GM19193 (cell line): ENCODE measurements around the gene DDX56.

ENCODE experiments used
- POLR2A ChIP-seq: IDR thresholded peaks from 4 replicates; pipeline ENCODE4 v1.6.1; 2011; ENCODE audit not compliant: insufficient read depth, insufficient read length; ENCODE audit errors: extremely low read depth

Gene DDX56, protein sequence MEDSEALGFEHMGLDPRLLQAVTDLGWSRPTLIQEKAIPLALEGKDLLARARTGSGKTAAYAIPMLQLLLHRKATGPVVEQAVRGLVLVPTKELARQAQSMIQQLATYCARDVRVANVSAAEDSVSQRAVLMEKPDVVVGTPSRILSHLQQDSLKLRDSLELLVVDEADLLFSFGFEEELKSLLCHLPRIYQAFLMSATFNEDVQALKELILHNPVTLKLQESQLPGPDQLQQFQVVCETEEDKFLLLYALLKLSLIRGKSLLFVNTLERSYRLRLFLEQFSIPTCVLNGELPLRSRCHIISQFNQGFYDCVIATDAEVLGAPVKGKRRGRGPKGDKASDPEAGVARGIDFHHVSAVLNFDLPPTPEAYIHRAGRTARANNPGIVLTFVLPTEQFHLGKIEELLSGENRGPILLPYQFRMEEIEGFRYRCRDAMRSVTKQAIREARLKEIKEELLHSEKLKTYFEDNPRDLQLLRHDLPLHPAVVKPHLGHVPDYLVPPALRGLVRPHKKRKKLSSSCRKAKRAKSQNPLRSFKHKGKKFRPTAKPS

DNA sequence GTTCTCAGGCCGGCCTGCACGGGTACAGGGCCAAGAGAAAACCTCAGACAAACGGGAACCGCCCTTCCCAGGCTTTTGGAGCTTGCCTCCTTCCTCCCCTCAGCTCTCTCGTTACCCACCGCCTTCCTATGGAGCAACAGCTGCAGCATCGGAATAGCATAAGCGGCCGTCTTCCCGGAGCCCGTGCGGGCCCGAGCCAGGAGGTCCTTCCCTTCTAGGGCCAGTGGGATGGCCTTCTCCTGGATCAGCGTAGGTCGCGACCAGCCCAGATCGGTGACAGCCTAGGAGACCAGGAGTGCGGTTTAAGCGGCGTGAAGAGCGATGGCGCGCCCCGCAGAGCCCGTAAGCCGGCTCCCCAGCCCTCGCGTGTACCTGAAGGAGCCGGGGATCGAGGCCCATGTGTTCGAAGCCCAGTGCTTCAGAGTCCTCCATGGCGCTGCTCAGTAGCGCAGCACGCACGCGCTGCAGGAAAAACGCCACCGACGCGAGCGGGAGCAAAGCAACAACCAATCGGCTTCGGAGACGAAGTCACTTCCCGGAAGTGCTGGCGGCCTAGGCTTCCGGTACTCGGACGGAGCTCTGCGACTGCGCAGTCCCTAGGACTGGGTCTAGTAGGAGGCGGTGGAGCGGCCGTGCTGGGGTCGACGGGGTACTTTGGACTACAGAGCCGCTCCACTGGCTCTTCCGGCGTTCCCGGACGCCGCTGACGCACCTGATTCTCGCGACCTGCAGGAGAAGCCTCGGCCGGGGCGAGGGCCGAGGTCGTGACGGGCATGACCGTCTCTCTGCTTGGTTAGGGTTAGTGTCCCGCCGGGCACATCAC lies at the start of gene DDX56:
Gene DDX56 (minus strand): TSS at position 445 of the 823 bp plus-strand sequence. CDS start 13 bp downstream, at position 432.
- peak; percentile 98 for TF ChIP-seq POLR2A

DNA sequence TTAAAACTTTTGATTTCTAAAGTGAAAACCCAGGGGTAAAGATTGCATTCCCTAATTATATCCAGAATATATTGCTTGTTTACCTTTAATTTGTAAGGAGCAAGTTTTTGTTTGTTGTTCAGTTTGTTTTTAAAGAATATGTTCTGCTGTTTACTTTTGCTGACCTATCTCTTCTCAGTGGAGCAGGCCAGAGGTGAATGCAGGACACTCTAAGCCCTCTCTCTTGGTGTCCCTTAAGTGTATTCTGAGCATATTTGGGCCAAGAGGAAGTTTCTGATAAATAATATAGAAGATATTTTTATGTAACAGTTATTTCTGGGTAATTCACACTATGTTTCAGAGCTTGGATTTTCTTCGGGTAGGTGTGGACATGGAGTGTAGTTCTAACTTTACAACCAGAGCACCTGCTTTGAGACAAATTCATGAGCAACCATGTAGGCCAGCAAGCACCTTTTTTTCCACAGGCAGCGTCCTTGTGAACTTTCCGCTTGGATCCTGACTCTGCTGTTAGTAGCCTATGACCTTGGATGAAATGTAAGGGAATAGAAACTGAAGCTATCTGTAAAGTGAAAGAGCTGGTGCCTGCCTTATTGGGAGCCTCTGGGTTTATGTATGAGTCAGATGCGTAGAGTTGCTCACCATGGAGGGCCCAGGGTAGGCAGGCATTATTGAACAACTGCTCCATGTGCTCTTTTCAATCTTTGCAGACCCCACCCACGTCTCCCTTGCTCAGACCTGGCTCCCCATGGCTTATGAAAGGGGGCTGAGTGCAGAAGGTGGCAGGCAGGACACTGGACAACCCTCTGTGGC lies 48.8 kb upstream of the DDX56 start:
- peak; percentile 22 for TF ChIP-seq POLR2A

DNA sequence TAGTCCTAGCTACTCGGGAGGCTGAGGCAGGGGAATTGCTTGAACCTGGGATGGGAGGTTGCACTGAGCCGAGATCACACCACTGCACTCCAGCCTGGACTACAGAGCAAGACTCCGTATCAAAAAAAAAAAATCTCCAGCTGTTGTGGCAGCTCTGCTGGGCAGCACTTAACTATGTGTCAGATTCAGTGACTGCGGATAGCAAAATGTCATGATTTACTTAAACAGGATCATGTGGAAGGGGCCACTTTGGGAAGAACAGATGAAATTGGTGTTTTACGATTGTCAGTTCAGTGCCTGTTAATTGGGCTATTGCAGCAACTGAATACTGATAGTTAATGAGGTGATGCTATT lies 48.0 kb upstream of the DDX56 start:
- no peak for TF ChIP-seq POLR2A

DNA sequence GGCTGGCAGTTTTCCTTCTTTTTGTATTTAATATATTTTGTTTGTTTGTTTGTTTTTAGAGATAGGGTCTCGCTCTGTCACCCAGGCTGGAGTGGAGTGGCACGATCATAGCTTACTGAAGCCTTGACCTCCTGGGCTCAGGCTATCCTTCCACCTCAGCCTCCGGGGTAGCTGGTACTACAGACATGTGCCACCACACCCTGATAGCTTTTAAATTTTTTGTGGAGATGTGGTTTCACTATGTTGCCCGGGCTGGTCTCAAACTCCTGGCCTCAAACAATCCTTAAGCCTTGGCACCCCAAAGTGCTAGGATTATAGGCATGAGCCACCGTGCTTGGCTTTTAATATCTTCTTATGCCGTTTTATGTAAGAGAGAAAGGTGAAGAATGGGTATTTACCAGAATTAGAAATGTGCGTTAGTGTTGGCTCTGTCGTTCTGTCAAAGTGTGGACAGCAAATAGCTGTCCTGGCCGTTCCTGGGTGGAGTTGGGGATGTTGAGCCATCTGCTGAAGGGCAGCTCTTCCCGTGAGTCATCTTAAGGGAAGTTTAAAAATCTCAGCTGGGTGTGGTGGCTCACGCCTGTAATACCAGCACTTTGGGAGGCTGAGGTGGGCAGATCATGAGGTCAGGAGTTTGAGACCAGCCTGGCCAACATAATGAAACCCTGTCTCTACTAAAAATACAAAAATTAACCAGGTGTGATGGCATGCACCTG lies 47.5 kb upstream of the DDX56 start:
- TF ChIP-seq POLR2A, result no peak

DNA sequence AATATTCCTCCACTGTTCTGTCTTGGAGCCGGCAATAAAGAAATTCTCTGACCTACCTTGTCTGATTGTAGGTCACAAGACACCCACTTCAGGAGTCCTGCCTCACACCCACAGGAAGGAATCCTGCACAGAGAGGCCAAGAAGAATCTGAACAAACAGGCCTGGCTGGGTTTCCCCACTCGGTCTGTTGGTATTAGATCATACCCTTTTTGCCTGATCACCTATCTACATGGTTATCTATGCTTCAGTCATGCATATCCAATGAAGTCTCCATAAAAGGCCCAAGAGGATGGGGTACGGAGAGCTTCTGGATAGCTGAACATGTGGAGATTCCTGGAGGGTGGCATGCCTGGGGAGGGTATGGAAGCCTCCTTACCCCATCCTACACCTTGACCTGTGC lies 45.0 kb upstream of the DDX56 start:
- TF ChIP-seq POLR2A, result no peak

DNA sequence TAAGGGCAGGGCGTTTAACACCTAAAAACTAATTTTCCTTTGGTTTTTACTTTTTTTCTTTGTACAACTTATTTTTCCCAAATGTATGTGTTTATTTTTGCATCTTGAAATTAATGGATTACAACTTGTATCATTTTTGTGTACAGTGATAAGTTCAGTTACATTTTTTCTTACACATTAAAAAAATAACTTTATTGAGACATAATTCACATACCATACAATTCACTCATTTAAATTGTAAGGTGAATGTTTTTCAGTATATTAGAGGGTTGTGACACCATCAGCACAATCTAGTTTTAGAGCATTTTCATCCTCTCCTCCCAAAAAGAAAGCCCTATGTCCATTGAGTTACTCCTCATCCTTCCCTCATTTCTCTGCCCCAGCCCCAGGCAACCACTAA lies 44.3 kb upstream of the DDX56 start:
- TF ChIP-seq POLR2A, result no peak

DNA sequence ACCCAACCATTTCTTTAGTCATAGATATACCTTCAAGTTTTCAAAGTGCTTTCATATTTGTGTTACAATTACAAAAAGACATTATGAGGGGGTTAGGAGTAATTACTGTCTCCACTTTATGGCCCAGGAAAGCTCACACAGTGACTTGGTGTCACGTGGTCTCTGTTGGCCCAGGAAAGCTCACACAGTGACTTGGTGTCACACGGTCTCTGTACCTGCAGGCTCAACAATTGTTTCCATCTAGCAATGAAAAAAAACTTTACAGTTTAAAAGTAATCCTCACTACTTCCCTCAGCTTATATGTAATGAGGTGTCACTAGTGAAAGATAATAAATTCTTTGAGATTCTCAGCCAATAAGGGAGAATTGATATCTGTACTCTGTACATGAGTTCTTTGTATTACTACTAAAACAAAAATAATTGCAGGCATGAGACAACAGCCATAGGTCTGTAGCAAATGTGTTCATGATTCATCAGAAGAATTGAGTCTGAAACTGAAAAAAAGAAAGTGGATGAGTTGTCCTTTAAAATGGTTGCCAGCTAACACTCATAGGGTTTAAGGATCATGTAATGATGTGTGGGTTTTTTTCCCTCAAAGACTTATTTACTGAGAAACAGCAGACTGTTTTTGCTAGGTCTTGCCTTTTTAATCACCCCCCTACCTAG lies 43.6 kb upstream of the DDX56 start:
- no peak for TF ChIP-seq POLR2A

DNA sequence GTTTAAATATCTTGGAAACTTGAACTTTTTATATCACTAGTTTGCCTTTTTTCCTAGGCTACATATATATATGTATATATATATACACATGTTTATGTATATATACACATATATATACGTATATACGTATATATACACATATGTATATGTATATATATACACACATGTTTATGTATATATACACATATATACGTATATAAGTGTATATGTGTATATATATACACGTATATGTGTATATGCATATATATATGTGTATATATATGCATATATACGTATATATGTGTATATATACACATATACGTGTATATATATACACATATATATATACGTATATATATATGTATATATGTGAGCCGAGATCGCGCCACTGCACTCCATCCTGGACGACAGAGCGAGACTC lies 42.8 kb upstream of the DDX56 start:
- no peak for TF ChIP-seq POLR2A

DNA sequence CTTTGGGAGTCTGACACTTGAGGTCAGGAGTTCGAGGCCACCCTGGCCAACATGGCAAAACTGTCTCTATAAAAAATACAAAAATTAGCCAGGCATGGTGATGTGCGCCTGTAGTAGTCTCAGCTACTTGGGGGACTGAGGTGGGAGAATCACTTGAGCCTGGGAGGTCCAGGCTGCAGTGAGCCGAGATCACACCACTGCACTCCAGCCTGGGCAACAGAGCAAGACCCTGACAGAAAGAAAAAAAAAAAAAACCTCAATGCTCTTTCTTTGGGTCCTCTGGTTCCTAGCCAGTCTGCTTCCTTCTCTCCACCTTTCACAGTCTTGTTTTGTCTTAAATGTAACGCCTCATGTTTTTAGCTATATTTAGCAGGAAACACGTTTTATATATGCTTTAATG lies 42.1 kb upstream of the DDX56 start:
- no peak for TF ChIP-seq POLR2A

DNA sequence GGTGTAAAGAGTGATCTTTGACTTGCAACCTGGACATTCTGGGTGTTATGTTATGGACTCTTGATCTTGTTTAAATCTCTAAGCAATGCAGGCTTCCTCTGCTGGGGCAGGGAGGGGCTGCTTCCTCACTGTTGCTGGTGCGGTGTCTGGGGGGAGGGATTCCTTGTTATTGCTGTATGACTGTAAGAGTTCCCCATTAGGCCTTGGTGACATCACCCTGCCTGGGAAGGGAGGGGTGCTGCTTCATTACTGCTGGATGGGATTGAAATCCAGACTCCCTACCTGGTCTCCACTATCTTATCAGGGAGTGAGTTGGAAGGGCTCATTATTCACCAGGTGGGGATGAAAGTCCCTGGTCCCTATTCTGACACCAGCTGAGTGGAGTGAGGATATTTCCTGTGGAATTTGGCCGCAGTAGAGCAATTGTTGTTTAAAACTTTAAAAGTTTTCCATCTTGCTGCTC lies 41.5 kb upstream of the DDX56 start:
- TF ChIP-seq POLR2A, result no peak

DNA sequence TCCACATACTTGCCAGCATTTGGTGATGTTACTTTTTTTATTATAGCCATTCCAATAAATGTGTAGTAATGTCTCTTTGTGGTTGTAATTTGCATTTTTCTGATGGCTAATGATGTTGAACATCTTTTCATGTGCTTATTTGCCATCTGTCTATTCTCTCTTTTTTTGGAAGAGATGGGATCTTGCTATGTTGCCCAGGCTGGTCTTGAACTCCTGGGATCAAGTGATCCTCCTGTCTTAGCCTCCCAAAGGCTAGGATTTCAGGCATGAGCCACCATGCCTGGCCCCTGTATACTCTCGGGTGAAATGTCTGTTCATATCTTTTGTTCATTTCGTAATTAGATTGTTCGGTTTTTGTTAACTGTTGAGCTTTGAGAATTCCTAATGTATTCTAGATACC lies 36.1 kb upstream of the DDX56 start:
- no peak for TF ChIP-seq POLR2A

DNA sequence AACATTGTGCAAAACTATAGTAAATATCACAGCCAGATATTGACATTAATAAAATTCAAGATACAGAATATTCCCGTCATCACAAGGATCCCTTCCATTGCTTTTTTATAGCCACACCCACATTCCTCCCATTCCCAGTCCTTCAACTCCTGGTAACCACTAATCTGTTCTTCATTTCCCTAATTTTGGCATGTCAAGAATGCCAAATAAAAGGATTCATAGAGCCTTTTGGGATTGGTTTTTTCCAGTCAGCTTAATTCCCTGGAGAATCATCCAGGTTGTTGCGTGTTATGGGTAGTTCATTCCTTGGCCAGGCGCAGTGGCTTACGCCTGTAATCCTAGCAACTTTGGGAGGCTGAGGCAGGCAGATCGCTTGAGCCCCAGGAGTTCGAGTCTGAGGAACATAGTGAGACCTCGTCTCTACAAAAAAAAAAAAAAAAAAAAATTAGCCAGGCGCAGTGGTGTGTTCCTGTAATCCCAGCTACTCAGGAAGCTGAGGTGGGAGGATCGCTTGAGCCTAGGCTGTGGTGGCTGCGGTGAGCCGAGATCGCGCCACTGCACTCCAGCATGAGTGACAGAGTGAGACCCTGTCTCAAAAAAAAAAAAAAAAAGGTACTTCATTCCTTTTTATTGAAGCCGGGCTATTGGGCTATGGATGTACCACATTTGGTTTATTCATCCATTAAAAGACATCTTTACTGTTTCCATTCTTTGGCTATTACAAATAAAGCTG lies 35.4 kb upstream of the DDX56 start:
- no peak for TF ChIP-seq POLR2A
